C4-2B (cell line): ENCODE data around the gene DIS3L.

Experiments used
- H3K27ac ChIP-seq: fragments of 450-650 bp; 2 replicates; pipeline ENCODE4 v1.5.1; 2017
- ZFX ChIP-seq: fragments of 450-650 bp; IDR thresholded peaks from 2 replicates; pipeline ENCODE4 v1.6.1; 2017
- TF ChIP-seq, protein P1 (sequence below): fragments of 450-650 bp; conservative IDR thresholded peaks from 2 replicates; pipeline ENCODE4 v1.5.1; 2017; ENCODE audit warnings: mild to moderate bottlenecking

Gene DIS3L

DNA sequence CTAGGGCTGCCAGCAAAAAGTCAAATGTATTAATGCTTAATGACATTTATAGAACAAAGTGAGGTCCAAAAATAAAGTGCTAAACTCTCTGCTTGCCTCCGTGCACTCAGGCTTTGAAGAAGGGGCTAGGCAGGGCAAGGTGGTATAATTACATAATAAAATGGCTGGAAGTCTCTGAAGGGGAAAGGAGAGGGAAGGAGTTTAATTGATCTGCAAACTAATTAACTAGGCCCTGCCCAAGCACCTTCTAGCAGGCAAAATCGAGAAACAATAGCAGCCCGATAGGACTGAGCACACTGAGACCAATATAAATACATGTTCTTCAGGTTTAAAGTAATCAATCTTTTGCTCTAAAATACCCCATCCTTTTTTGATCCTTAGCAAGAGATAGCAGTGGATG lies 13.0 kb downstream of the DIS3L start:
- H3K27ac ChIP-seq = no peak overlapping the region
- TF ChIP-seq ZFX = no peak
- TF ChIP-seq, protein P1, sequence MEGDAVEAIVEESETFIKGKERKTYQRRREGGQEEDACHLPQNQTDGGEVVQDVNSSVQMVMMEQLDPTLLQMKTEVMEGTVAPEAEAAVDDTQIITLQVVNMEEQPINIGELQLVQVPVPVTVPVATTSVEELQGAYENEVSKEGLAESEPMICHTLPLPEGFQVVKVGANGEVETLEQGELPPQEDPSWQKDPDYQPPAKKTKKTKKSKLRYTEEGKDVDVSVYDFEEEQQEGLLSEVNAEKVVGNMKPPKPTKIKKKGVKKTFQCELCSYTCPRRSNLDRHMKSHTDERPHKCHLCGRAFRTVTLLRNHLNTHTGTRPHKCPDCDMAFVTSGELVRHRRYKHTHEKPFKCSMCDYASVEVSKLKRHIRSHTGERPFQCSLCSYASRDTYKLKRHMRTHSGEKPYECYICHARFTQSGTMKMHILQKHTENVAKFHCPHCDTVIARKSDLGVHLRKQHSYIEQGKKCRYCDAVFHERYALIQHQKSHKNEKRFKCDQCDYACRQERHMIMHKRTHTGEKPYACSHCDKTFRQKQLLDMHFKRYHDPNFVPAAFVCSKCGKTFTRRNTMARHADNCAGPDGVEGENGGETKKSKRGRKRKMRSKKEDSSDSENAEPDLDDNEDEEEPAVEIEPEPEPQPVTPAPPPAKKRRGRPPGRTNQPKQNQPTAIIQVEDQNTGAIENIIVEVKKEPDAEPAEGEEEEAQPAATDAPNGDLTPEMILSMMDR = no peak

DNA sequence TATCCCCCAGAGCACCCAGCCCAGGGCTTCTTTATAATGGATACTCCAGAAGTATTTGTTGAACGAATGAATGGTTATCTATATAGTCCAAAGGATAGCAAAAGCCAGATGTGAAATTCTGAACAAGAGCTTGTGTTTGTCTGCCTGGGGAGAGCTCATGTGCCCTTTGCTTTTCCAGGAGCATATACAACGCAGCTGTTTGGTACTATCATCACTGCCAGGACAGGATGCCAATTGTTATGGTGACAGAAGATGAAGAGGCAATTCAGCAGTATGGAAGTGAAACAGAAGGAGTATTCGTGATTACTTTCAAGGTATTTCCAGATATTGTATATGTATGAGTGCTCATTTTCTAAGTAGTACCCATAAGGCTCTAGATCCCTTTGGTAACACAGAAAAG lies 15.2 kb downstream of the DIS3L start:
- H3K27ac ChIP-seq = no peak overlapping the region
- no peak for TF ChIP-seq ZFX
- TF ChIP-seq, protein P1 = no peak

- no peak overlapping the region for H3K27ac ChIP-seq
- TF ChIP-seq, protein P1 = no peak
- no peak for TF ChIP-seq ZFX
Measured at GRCh38 chr15:66309828-66310227, 16.5 kb downstream of the DIS3L start.

- H3K27ac ChIP-seq = no peak overlapping the region
- no peak for TF ChIP-seq ZFX
- TF ChIP-seq, protein P1 = no peak
Measured at GRCh38 chr15:66310786-66311185, 17.4 kb downstream of the DIS3L start.

DNA sequence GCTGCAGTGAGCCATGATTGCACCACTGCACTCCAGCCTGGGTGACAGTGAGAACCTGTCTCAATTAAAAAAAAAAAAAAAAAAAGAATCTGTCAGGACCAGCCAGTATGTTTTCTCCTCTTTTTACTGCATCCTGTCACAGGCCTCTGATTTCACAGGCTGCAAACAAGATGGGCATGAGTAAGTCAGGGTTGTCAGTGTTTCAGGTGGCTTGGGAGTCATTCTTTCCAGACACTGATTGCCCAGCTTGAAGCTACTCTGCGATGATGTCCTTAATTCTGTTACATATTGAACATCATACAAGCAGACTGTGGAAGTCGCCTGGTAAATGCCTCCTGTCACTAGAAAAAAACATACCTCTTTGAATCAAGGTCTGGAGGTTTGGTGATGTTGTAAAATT lies 18.8 kb downstream of the DIS3L start:
- no peak overlapping the region for H3K27ac ChIP-seq
- TF ChIP-seq ZFX = no peak
- TF ChIP-seq, protein P1 = no peak

GRCh38 chr15:66323312-66323928 lies 30.1 kb downstream of the DIS3L start:
- no peak for TF ChIP-seq ZFX
- TF ChIP-seq, protein P1 = no peak
- no peak overlapping the region for H3K27ac ChIP-seq

DNA sequence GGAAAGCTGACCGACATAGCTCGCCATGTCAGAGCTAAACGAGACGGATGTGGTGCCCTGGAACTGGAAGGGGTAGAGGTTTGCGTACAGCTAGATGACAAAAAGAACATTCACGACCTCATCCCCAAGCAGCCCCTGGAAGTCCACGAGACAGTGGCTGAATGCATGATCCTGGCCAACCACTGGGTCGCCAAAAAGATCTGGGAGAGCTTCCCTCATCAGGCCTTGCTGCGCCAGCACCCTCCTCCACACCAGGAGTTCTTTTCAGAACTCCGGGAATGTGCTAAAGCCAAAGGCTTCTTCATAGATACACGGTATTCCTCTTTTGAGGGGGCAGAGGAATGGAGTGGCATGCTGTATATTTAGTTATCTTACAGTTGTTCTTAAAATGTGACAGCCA lies 32.7 kb downstream of the DIS3L start:
- TF ChIP-seq, protein P1 = no peak
- no peak for TF ChIP-seq ZFX
- H3K27ac ChIP-seq = no peak overlapping the region
